Pons (tissue), 1 donor: ENCODE results near the gene RGL3.
"Not testable (repeated sequence)": the region's sequence is repeated elsewhere in the genome, so short reads cannot be mapped to it uniquely, and the experiment has no call there.

Source experiments
- DNase-seq: peaks from one replicate; pipeline ENCODE4 v3.0.0-alpha.2; 2016; ENCODE audit warnings: low spot score

RGL3 gene

DNA sequence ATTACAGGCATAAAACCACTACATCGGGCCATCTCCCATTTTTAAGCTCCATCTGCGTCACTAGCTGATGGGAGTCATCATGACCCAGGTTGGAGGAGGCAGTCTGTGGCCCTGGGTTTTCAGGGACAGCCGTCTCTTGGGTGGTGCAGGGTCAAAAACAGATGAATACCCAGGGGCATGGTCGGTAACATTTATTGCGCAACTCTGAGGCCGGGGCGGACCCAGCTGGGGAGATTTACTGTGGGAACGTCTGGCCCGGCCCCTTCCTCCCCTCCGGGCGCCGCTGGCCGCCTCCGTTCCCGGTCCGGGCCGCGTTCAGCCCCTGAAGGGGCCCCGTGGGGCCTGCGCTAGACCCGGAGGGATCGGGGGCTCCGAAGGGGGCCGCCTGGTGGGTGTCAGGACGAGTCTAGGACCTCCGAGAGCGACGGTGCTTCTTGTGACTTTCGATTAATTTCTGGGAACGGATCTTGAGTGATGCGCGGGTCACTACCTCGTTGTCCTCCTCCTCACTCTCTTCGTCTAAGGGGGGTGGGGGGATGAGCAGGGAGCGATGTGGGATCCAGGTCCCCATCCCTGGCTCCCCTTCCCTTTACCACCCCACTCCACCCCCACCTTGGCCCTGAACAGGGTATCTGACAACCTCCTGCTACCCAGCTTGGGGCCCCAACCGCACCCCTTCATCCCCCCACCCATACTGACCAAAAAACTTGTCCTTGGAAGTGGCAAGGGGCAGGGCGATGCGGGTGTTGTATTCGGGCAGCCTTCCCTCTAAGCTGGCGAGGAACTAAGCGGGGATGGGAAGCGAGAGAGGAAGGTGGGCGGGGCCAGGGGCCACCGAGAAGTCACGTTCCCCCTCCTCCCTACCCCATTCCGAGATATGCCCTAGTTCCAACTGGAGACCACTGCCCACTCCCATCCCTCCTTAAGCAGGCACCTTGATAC lies 1.6 kb upstream of the RGL3 start:
- no peak for DNase-seq

DNA sequence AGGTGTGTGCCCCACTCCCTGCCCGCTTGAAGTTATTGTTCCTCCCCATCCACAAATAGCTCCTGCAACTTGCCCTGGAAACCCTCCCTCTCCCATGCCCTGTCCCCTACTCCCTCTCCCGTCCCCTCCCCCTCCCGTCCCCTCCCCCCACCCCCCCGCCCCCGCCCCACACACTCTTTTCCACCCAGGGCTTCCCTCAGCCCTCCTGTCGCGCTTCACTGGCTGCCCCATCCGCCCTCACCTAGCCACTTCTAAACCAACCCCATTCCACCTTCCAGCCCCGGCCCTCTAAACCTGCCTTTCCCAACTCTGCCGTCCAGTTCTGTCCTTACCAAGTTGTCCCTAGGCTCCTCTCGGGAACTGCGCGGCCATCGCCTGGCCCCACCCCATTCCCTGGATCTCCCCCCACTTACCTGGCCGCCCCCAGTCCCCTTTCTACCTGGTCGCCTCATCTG lies 993 bp downstream of the RGL3 start:
- DNase-seq = no peak

DNA sequence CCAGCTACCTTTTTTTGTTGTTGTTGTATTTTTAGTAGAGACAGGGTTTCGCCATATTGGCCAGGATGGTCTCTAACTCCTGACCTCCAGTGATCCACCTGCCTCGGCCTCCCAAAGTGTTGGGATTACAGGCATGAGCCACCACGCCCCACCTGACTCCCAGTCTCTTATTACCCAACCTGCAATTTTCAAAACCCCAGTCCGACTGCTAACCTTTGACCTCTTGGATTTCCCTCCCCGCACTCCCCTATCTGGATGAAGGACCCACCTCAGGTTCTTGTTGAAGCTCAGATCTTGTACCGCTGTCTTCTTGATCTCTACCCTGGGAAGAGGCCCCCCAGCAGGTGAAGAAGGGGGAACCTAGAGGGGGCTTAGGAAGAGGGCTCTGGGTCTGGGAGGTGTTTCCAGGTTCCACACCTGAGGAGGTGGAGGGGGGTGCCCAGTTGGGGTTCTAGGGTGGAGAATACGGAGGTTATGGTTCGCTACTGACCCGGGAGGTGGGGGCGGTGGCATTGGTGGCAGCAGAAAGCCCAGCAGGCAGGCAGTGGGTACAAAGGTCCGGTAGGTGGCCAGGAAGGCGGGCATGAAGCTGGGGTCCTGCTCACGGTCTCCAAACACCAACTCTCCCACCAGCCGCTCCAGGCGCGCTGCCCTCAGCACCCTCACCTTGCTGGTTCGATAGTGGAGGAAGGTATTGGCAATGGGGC lies 2.6 kb downstream of the RGL3 start:
- no peak for DNase-seq

DNA sequence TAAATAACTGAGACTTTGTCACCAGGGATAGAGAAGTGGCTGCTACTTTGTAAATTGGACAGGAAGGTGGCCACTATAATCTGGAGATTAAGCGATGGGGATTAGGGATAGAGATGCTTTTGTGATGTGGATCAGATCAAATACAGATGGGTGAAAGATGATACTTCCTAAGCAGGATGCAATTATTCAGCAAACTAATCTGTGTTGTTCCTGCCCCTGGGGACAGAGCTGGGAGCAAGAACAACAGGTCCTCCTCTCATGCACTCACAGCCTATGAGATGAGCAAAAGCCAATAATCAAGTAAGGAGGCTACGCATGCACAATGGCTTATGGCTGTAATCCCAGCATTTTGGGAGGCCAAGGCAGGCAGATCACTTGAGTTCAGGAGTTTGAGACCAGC lies 4.6 kb downstream of the RGL3 start:
- DNase-seq = no peak

DNA sequence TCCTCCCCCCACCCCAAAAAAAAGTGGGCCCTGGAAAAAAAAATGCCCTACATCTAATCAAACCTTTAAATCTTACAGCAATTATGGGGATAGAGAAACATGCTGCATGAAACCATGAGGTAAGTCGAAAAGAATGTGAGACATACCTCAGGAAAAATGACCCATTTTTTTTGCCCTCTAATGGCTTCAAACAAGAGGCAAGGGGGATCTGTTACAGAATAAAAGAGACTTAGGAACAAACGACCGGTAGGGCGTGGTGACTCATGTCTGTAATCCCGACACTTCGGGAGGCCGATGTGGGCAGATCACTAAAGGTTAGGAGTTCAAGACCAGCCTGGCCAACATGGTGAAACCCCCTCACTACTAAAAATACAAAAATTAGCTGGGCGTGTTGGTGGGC lies 8.4 kb downstream of the RGL3 start:
- DNase-seq = no peak

DNA sequence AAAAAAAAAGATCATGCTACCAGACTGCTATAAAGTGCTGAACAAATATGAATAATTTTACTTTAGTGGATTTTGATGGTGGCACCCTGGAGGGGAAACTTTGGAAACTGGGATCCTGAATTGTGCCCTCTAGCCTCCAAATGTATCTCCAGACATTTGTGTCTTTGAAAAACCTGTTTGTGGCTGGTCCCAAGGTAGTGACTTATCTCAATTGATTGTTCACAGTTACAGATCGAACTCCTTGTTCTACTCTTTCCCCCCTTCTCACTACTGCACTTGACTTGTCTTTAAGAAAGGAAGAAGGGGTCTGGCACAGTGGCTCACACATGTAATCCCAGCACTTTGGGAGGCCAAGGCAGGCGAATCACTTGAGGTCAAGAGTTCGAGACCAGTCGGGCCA lies 10.5 kb downstream of the RGL3 start:
- DNase-seq = no peak

DNA sequence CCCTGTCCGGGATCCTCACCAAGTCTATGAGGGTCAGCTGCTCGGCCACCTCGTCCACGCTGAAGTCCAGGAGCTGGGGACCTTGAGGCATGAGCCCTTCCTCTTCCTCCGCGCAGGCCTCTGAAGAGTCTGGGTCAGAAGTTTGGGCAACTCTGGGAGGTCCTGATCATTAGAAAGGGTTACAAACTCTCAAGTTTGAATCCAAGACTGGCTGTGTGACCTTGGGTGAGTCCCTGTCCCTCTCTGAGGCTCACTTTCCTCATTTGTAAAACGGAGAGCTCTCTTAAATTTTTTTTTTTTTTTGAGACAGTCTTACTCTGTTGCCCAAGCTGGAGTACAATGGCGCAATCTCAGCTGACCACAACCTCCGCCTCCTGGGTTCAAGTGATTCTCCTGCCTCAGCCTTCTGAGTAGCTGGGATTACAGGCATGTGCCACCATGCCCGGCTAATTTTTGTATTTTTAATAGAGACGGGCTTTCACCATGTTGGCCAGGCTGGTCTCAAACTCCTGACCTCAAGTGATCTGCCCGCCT lies 12.3 kb downstream of the RGL3 start:
- not testable (repeated sequence) for DNase-seq

DNA sequence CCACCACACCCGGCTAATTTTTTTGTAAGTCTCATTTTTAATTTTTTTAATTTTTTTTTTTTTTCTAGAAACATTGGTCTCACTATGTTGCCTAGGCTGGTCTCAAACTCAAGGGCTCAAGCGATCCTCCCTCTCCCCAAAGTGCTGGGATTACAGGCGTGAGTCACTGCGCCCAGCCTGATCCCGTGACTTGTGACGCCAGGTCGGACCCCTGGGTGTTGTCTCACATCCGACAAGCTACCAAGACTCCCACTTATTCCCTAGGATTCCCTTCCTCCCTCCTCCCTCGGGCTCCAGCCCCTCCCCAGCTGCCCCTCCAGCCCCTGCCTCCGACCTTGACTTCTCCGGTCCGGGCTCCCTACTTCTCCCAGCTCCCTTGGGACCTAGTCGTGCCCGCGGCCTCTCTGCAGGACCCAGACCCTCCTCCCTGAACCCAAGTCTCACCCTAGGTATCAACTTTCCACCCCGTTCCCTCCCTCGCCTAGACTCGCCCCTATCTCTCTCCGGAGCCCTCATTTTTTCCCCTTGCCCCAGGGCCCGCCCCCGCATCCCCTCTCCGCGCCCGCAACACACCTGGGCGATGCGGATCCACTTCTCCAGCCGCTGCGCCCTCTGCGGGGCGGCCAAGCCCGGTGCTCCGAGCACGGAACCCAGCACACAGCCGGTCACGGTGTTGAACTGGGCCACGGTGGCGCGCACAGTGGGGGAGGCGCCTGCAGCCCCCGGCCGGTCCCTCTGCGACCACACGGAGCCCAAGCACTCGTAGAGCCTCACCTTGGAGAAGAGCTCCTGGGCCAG lies 13.1 kb downstream of the RGL3 start:
- DNase-seq = no peak

DNA sequence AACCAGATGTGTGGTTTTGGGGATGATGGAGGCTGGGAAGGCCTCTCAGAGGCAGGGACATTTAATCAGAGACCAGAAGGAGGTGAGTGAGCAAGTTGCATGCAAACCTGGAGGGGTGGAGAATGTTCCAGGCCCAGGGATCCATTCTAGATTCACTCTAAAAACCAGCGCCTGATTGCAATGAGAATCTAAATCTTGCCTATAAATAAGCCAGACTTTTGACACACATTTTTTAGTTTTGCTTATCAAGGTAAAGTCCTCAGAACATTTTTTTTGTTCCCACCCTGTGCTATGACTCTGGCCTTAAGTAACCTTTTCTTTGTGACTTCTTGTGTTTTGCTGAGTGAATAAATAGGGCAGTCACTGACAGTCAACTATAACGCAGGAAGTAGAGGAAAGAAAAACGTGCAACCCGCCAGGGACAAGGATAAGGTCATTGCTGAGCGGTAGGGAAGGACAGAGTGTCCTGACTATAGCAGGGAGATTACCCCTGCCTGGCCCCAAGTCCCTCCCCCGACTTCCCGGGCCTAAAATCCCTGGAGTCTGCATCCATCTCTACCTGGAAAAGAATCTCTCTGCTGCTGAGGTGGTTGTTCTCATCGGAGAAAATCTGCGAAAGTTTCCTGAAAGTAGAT lies 14.4 kb downstream of the RGL3 start:
- no peak for DNase-seq

DNA sequence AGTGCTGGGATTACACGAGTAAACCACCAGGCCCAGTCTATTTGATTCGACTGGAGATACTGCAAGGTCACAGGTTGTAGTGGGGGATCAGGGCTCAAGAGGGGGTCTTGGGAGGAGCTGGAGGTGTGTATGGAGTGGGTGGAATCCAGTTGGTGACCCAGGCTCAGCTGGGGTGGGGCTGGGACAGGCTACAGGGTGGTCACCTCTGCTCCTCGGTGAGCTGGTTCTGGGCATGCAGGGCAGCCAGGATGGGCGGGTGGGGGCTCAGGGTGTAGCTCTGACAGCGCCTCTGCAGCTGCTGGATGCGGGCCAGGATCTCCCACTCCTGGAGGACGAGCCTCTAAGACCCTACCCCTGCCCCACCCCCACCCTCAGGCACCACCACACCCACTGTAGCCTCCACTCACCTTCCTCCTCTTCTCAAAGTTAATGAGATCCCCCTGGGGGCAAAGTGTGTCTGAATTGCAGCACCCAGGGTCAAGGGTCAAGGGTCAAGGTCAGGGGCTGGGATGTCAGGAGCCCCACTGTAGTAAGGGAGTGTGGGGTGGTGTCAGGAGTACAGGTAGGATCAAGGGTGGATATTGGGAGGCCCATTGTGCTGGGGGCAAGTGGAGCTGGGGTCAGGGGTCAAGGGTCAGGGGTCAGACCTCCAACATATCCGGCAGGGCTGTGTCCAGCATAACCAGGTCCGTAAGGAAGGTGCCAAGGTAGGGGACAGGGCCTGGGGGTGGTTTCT lies 17.1 kb downstream of the RGL3 start:
- DNase-seq = no peak

DNA sequence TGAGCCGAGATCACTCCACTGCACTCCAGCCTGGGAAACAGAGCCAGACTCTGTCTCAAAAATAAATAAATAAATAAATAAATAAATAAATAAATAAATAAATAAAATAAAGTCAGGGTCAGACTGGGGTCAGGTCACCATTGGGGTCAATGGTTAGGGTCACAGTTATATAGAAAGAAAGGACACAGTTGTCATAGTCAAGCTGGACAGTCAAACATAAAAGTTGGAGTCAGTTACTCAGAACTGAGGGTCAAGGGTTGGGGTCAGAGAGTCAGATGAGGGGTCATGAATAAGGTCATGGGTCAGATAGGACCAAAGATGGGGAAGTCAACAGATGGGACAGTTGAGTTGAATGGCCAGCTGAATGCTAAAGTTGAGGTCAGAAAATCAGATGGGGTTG lies 18.3 kb downstream of the RGL3 start:
- DNase-seq = no peak

DNA sequence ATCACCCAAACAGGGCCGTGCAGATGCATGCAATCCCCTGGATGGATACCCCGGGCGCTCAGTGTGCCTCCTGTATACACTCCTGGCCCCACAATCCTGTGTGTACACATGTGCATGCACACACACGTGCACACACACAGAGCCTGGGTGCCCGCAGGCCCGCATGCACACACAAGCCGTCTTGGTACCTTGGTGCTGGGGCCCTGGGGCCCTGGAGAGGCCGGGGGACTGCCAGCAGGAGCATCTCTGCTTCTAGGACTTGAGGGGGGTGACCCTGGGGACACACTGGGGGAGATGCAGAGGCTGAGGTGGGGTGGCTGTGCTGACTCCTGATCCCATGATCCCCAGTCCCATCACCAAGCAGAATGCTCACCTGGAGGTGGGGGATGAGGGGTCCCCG lies 19.4 kb downstream of the RGL3 start:
- DNase-seq = no peak

DNA sequence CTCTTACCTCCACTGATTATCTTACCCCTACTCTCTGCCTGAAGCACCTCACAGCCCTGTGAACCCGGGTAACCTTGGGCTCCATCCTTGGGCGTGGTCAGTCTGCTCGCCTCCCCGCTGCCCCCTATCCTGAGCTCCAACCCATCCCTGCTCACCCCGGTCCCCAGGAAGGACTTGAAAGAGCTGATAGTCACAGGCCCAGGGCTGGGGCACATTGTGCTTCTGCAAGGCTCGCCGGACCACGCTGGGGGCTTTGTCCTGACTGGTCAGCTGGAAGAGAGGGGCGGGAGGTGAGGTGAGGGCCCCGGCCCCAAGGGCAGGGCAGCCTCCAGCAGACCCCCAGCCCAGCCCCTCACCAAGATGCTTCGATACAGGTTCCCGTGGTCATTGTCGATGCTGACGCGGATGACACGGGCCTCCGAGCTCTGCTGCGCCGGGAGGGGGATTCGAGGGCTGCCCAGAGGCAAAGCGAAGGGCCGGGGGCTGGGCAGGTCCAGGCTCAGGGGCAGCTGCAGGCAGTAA lies 22.0 kb downstream of the RGL3 start:
- DNase-seq = no peak

DNA sequence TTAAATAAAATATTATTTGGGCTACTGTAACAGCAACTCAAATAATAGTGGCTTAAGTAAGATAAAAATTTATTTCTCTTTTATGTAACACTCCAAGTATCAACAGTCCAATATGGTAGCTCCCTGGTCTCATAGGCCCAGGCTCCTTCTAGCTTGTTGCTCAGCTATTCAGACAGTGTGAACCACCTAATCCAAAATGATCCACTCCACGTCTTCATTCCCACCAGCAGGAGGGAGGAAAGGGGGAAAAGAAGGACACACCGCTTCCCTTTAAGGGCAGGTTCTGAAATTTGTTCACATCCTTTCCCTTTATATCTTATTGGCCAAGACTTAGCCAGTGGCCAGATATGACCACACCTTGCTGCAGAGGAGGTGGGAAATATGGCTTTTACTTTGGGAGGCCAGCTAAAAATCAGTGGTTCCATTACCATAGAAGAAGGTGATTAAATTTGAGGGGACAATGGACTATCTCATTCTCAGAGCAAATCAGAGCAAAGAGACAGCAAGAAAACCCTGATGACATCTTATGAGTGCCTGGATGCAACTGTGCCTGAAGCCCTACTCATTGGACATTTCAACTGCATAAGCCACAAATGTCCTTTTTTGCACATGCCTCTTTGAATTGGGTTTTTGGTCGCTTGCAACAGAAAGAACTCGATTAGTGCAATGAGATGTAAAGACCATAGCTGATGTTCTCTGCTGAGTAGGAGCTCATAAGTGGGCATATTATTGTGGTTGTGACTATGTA lies 28.0 kb downstream of the RGL3 start:
- DNase-seq = no peak

DNA sequence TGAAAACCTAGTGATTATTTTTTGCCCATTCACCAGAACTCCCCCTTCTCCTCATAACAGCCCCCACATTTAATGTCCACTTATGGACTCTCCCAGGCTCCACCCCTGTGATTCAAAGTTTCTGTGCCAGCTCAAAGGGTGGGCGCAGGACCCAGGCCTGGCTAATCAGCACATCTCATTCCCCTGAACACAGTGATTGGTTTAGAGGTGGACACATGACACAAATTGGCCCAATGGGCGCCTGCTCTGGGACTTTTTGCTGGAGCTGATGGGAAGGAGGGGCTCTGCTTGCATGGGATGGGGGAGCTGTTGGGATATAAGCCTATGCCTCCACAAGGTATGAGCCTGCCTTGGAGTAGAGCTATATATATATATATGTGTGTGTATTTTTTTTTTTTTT lies 28.8 kb downstream of the RGL3 start:
- no peak for DNase-seq

DNA sequence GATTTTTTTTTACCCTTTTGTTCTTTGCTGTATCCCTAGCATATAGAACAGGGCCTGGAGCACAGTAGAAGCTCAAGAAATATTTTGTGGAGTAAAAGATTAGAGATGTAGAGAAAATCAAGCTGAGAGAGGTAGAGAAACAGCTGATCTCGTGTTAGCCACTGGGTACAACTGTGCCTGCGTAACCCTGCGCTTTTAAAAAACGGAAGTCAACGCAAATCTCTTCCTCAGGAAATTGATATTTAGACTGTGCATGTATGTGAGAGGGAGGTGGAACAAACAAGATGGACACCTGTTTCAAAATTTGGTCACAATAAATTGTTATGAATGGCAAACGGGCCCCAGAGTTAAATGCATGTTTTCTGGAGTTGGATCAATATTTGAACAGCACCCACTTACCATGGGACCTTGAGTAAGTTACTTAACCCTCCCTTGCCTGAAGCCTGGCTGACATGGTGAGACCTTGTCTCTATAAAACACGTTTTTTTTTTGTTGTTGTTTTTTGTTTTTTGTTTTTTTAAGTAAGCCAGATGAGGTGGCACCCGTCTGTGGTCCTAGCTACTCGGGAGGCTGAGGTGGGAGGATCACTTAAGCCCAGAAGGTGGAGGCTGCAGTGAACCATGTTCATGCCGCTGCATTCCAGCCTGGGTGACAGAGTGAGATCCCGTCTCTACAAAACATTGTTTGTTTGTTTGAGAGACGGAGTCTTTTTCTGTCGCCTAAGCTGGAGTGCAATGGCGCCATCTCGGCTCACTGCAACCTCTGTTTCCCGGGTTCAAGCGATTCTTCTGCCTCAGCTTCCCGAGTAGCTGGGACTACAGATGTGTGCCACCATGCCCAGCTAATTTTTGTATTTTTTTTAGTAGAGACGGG lies 31.7 kb downstream of the RGL3 start:
- no peak for DNase-seq

DNA sequence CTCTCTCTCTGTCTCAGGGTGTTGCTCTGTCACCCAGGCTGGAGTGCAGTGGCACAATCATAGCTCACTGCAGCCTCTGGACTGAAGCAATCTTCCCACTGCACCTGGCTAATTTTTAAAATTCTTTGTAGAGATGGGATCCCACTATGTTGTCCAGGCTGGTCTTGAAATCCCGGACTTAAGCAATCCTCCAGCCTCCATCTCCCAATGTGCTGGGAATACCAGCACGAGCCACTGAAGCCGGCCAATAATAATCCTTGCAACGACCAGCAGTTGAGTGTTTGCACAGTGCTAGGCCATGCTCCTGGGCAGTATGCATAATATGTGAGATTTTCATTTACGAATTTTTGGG lies 34.4 kb downstream of the RGL3 start:
- no peak for DNase-seq

DNA sequence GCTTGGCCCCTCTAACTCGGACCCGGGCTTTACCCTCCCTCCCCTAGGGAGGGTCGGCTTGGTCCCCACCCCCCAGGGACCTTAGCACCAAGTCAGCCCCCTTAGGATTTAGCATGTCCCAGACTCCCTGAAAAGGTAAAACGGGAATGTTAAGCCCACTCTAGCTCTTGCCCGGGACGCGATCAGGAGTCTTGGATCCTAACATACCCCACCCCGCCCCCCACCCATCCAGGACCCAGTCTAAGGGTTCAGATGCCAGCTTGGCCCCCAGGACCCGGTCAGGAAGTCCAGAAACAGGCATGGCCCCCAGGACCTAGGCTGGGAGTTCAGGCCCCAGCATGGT lies 35.4 kb downstream of the RGL3 start:
- no peak for DNase-seq
